Measurements from ENCODE around the gene ARFIP1.

The ARFIP1 gene

GRCh38 chr4:152937336-152938236 lies 157.8 kb downstream of the ARFIP1 start:
- DNase-seq (ENCODE audit: low read depth, low spot score): no peak
- ChIA-PET POLR2A (interaction anchor here (0.6 kb wide), 1 partner anchor 189 kb away, joined by 3 read pairs; no protein-coding TSS in a partner anchor), CTCF (interaction anchor here (0.7 to 2.2 kb wide), 2 partner anchors 147 to 189 kb away, joined by 3 to 4 read pairs; no protein-coding TSS in a partner anchor)
- no peak for TF ChIP-seq CTCF (IDR thresholded peaks at IDR 0.05; ENCODE audit: insufficient read depth, low read length, missing control alignments)
- peak overlapping the region; percentile 58 for H3K4me3 ChIP-seq (ENCODE audit: low read depth, low read length)

GRCh38 chr4:152938237-152938947 lies 158.6 kb downstream of the ARFIP1 start:
- ChIA-PET POLR2A (no interaction called here), CTCF (interaction anchor here (0.9 kb wide), 1 partner anchor 26 kb away, joined by 4 read pairs; no protein-coding TSS in a partner anchor)

GRCh38 chr4:152939621-152940020 lies 159.9 kb downstream of the ARFIP1 start:
- POLR2A ChIA-PET: no interaction called here
- no peak for TF ChIP-seq CTCF (IDR thresholded peaks at IDR 0.05; ENCODE audit: insufficient read depth, low read length, missing control alignments)
- no peak overlapping the region for H3K4me3 ChIP-seq (ENCODE audit: low read depth, low read length)
- no peak for DNase-seq (ENCODE audit: low read depth, low spot score)
- CTCF ChIA-PET: interaction anchor here (0.8 to 1.2 kb wide), 3 partner anchors 139 to 188 kb away, joined by 3 to 5 read pairs (median 3); no protein-coding TSS in a partner anchor

More at GRCh38 chr4:152938237-152938947, 158.6 kb downstream of the ARFIP1 start:
- TF ChIP-seq CTCF (IDR thresholded peaks at IDR 0.05; ENCODE audit: insufficient read depth, low read length, missing control alignments): no peak
- H3K4me3 ChIP-seq (ENCODE audit: low read depth, low read length): peak overlapping the region; percentile 58
- DNase-seq (ENCODE audit: low read depth, low spot score): no peak

- H3K4me3 ChIP-seq (ENCODE audit: low read depth, low read length): no peak overlapping the region
- DNase-seq (ENCODE audit: low read depth, low spot score): no peak
- no peak for TF ChIP-seq CTCF (IDR thresholded peaks at IDR 0.05; ENCODE audit: insufficient read depth, low read length, missing control alignments)
- ChIA-PET POLR2A (interaction anchor here (0.5 kb wide), 1 partner anchor 512 kb away, joined by 4 read pairs; no protein-coding TSS in a partner anchor), CTCF (interaction anchor here (0.7 to 1.7 kb wide), 4 partner anchors 10 to 187 kb away, joined by 3 to 5 read pairs (median 4); no protein-coding TSS in a partner anchor)
These were observed 160.7 kb downstream of the ARFIP1 start for GRCh38 chr4:152940461-152940860.

GRCh38 chr4:152941411-152941810 lies 161.7 kb downstream of the ARFIP1 start:
- POLR2A ChIA-PET: no interaction called here
- TF ChIP-seq CTCF (IDR thresholded peaks at IDR 0.05; ENCODE audit: insufficient read depth, low read length, missing control alignments): no peak
- H3K4me3 ChIP-seq (ENCODE audit: low read depth, low read length): no peak overlapping the region
- CTCF ChIA-PET: interaction anchor here (1.7 kb wide), 1 partner anchor 9 kb away, joined by 5 read pairs; no protein-coding TSS in a partner anchor
- DNase-seq (ENCODE audit: low read depth, low spot score): no peak
